GM12892 (cell line): ENCODE results near the gene STK39.

Experiments used
- POLR2A ChIP-seq: IDR thresholded peaks from 2 replicates; pipeline ENCODE4 v1.6.1; 2011; ENCODE audit warnings: low read depth, low read length, control low read depth
- POLR2AphosphoS5 ChIP-seq: IDR thresholded peaks from 2 replicates; pipeline ENCODE4 v1.6.1; 2011; ENCODE audit warnings: low read depth, low read length, control low read depth
- TAF1 ChIP-seq: IDR thresholded peaks from 2 replicates; pipeline ENCODE4 v1.6.1; 2011; ENCODE audit warnings: low read depth, mild to moderate bottlenecking, control low read depth, low read length, borderline replicate concordance

- TF ChIP-seq POLR2AphosphoS5 (no peak), POLR2A (no peak), TAF1 (no peak)
Observed at GRCh38 chr2:168246483-168247340, 683 bp downstream of the STK39 start.
